VCaP (cell line): Measurements from ENCODE around the gene SPC24.
A peak's percentile ranks its signal among the peaks of the same experiment; 100 is the strongest.
"Not testable (repeated sequence)": the region's sequence is repeated elsewhere in the genome, so short reads cannot be mapped to it uniquely, and the experiment has no call there.

Source experiments
- H3K27ac ChIP-seq: fragments of 450-650 bp; 2 replicates; pipeline ENCODE4 v1.5.1; 2017
- TF ChIP-seq, protein P1 (sequence below): fragments of 450-650 bp; conservative IDR thresholded peaks from 2 replicates; pipeline ENCODE4 v1.5.1; 2017; ENCODE audit warnings: mild to moderate bottlenecking, moderate library complexity

Gene SPC24

DNA sequence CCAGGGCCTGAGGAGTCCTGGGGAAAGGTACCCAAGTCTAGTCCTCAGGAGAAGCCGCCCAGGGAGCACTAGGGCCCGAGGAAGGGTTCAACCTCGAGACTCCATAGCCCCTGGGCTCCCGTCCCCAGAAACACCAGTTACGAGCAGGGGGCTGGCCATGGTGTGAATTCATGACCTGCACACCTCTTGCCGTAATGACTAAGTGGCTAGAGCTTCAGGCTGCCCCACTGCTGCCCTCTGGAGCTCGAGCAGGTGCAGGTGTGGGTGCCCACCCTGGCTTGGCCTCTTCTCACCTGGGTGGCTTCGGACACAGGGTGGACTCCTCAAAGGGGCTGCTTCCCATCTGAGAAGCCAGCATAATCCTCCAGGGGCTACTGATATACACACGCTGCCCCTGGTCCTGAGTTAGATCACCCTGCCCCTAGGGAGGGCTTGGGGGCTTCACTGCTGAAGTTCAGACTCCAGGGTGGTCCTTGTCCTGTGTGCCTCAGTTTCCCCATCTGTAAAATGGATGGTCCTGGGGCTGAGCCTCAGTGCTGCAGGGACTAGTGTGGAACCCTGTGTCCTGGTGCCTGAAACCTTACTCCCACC, 13.6 kb downstream of the SPC24 start:
- H3K27ac ChIP-seq, result peak overlapping the region; percentile 43; the same call in 1 of the 2 replicates
- TF ChIP-seq, protein P1, sequence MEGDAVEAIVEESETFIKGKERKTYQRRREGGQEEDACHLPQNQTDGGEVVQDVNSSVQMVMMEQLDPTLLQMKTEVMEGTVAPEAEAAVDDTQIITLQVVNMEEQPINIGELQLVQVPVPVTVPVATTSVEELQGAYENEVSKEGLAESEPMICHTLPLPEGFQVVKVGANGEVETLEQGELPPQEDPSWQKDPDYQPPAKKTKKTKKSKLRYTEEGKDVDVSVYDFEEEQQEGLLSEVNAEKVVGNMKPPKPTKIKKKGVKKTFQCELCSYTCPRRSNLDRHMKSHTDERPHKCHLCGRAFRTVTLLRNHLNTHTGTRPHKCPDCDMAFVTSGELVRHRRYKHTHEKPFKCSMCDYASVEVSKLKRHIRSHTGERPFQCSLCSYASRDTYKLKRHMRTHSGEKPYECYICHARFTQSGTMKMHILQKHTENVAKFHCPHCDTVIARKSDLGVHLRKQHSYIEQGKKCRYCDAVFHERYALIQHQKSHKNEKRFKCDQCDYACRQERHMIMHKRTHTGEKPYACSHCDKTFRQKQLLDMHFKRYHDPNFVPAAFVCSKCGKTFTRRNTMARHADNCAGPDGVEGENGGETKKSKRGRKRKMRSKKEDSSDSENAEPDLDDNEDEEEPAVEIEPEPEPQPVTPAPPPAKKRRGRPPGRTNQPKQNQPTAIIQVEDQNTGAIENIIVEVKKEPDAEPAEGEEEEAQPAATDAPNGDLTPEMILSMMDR, result no peak

DNA sequence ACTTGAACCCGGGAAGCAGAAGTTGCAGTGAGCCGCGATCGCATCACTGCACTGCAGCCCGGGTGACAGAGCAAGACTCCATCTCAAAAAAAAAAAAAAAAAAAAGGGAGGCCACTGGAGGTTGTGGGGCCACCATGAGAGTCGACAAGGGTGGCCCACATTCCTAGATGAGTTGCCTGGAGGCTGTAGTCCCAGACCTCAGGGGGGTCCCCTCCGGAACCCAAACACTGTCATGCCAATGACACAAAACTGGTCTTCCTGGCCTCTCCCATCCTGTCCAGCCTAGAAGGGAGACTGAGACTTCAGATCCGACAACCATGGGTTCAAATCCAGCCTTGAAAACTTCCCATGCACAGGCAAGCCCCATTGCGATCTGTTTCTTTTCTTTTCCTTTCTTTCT, 14.7 kb downstream of the SPC24 start:
- TF ChIP-seq, protein P1, result no peak
- no peak overlapping the region for H3K27ac ChIP-seq

DNA sequence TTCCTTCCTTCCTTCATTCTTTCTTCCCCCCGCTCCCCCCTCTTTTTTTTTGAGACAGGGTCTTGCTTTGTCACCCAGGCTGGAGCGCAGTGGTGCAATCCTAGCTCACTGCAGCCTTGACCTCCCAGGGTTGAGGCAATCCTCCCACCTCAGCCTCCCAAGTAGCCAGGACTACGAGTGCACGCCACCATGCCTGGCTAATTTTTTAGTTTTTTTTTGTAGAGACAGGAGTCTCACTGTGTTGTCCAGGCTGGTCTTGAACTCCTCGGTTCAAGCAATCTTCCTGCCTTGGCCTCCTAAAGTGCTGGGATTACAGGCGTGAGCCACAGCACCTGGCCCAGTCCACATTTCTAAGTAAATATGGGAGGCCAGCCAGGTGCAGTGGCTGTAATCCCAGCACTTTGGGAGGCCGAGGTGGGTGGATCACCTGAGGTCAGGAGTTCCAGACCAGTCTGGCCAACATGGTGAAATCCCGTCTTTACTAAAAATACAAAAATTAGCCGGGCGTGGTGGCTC, 15.5 kb downstream of the SPC24 start:
- H3K27ac ChIP-seq, result not testable (repeated sequence)

GRCh38 chr19:11138601-11139300, 16.8 kb downstream of the SPC24 start:
- H3K27ac ChIP-seq, result peak overlapping the region; percentile 62; the same call in 1 of the 2 replicates

GRCh38 chr19:11137542-11138384, 17.8 kb downstream of the SPC24 start:
- TF ChIP-seq, protein P1, result peak; percentile 76
- H3K27ac ChIP-seq, result peak overlapping the region; percentile 62

More at GRCh38 chr19:11138601-11139300, 16.8 kb downstream of the SPC24 start:
- TF ChIP-seq, protein P1, result no peak

DNA sequence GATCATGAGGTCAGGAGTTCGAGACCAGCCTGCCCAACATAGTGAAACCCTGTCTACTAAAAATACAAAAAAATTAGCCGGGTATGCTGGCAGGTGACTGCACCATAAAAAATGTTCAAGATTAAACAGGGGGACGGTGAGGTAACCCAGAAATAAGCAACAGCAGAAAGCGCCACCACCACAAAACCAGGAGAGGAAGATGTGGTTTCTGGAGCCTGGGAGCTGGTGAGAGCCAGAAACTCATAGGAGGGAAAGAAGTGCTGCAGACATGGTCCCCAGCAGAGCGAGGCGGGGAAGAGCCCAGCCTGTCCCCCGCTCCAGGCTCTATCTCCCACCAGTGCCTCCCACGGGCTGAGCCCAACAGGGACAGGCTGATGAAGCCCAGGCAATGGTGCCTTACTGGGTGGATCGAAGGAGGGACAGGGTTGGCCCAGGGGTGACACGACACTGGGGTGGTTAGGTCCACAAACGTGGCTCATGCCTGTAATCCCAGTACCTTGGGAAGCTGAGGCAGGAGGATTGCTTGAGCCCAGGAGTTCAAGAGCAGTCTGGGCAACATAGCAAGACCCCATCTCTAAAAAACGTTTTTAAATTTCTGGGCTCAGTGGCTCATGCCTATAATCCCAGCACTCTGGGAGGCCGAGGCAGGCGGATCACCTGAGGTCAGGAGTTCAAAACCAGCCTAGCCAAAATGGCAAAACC, 19.0 kb downstream of the SPC24 start:
- no peak overlapping the region for H3K27ac ChIP-seq
- TF ChIP-seq, protein P1, result no peak

GRCh38 chr19:11131471-11131870, 24.1 kb downstream of the SPC24 start:
- peak overlapping the region; percentile 37; the same call in 1 of the 2 replicates for H3K27ac ChIP-seq
- TF ChIP-seq, protein P1, result no peak
